Retinal pigment epithelial cell (primary cell): ENCODE measurements around the gene FCHSD2.
"Not testable (repeated sequence)": the region's sequence is repeated elsewhere in the genome, so short reads cannot be mapped to it uniquely, and the experiment has no call there.

Experiments
- DNase-seq: peaks from one replicate; pipeline ENCODE4 v3.0.0-alpha.2; 2010; ENCODE audit warnings: low read depth
- H3K4me3 ChIP-seq: 2 replicates; pipeline ENCODE4 v1.5.1; 2011; ENCODE audit warnings: mild to moderate bottlenecking, low read length, control low read depth, moderate library complexity
- TF ChIP-seq, protein P1 (sequence below): conservative IDR thresholded peaks from 2 replicates; pipeline ENCODE4 v1.5.1; 2011; ENCODE audit warnings: low read depth, low read length, control low read depth, inconsistent platforms

The FCHSD2 gene

DNA sequence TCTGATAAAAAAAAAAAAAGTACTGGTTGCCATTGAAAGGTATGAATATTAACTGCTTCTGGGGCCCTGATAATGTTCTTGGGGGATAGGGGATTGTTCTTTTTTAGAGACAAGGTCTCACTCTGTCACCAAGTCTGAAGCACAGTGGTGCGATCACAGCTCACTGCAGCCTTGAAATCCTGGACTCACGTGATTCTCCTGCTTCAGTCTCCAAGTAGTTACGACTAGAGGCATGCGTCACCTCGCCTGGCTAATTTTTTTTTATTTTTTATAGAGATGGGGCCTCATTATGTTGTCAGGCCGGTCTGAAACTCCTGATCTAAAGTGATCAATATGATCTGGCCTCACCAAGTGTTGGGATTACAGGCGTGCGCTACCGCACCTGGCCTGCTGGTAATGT is 63.5 kb downstream of the FCHSD2 start:
- TF ChIP-seq, protein P1, sequence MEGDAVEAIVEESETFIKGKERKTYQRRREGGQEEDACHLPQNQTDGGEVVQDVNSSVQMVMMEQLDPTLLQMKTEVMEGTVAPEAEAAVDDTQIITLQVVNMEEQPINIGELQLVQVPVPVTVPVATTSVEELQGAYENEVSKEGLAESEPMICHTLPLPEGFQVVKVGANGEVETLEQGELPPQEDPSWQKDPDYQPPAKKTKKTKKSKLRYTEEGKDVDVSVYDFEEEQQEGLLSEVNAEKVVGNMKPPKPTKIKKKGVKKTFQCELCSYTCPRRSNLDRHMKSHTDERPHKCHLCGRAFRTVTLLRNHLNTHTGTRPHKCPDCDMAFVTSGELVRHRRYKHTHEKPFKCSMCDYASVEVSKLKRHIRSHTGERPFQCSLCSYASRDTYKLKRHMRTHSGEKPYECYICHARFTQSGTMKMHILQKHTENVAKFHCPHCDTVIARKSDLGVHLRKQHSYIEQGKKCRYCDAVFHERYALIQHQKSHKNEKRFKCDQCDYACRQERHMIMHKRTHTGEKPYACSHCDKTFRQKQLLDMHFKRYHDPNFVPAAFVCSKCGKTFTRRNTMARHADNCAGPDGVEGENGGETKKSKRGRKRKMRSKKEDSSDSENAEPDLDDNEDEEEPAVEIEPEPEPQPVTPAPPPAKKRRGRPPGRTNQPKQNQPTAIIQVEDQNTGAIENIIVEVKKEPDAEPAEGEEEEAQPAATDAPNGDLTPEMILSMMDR: no peak
- DNase-seq: no peak
- H3K4me3 ChIP-seq: no peak overlapping the region

DNA sequence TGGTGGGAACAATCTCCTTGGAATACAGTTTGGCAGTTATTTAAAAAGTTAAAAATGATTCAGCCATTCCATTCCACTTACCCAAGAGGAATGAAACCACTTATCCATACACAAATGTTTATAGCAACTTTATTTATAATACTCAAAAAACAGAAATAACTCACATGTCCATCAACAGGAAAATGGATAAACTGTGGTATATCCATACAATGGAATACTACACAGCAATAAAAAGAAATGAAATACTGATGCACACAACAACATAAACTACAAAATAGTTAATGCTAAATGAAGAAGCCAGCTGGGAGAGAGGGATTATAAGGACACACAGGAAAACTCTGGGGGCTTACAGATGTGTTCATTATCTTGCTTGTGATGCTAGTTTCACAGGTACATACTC is 64.7 kb downstream of the FCHSD2 start:
- TF ChIP-seq, protein P1: no peak
- no peak overlapping the region for H3K4me3 ChIP-seq
- no peak for DNase-seq

DNA sequence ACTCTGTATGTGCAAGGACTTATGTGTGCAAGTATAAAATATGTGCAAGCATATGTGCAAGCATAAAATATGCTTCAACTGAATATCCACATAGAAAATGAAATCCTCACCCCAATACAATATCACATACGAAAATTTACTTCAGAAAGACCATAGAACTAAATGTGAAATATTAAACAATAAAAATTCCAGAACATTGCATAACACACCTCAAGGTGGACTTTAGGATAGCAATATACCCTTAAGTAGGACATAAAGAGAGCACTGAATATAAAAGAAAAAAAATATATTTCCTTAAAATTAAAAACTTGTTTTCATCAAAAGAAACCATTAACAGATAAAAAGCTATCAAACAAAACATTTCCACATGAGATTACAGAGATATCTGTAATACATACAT is 67.8 kb downstream of the FCHSD2 start:
- TF ChIP-seq, protein P1: no peak
- no peak overlapping the region for H3K4me3 ChIP-seq
- no peak for DNase-seq

DNA sequence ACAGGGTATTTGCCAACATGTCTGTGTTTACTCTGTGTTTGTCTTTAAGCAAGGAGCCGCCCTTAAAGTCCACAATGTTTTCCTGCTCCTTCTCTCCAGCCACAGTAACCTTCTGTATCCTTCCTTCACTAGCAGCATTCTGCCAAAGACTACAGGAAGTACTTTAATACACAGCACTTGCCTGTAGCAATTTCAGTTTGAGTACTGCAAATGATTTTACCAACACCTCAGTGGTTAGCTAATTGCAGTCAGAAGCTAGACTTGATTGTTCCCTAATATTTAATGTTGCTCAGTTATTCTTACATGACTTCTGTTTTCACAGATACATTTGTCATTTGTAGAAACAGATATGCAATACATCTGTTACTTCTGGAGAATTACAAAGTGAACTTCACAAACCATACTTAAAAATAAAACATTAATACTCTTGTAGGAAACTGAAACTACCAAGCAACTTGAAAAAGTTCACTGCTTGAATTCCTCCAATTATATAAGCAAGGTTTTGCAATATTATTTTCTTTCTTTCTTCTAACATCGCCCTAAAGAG is 69.1 kb downstream of the FCHSD2 start:
- no peak overlapping the region for H3K4me3 ChIP-seq
- TF ChIP-seq, protein P1: no peak
- no peak for DNase-seq

DNA sequence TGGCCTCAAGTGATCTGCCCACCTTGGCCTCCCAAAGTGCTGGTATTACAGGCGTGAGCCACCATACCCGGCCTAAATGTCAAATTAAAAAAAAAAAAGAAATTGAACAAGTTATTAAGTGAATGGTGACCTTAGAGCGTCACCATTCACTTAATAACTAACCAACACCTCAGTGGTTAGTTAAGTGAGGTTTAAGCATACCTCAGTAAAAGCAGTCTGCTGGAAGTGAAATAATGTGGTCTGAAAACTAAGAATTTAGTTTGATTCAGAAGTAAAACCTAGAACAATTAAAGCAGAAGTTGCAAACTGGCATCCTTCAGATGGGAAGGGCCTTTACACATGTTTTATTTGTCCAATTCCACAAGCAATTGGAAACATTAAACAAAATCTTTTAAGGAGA is 71.5 kb downstream of the FCHSD2 start:
- H3K4me3 ChIP-seq: no peak overlapping the region

DNA sequence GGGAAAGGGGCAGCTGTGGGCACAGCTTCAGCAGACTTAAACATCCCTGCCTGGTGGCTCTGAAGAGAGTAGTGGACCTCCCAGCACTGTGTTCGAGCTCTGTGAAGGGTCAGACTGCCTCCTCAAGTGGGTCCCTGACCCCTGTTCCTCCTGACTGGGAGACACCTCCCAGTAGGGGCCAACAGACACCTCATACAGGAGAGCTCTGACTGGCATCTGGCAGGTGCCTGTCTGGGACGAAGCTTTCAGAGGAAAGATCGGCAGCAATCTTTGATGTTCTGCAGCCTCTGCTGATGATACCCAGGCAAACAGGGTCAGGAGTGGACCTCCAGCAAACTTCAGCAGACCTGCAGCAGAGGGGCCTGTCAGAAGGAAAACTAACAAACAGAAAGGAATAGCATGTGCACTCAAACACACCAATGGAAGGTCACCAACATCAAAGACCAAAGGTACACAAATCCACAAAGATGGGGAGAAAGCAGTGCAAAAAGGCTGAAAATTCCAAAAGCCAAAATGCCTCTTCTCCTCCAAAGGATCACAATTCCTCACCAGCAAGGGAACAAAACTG is 80.2 kb downstream of the FCHSD2 start:
- not testable (repeated sequence) for DNase-seq

More for the DNA sequence above, 71.5 kb downstream of the FCHSD2 start:
- TF ChIP-seq, protein P1: no peak
- DNase-seq: no peak

DNA sequence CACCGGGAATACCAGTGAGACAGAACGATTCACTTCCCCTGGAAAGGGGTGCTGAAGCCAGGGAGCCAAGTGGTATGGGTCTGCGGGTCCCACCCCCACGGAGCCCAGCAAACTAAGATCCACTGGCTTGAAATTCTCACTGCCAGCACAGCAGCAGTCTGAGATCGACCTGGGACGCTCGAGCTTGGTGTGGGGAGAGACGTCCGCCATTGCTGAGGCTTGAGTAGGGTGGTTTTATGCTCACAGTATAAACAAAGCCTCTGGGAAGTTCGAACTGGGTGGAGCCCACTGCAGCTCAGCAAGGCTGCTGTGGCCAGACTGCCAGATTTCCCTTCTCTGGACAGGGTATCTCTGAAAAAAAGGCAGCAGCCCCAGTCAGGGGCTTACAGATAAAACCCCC is 80.7 kb downstream of the FCHSD2 start:
- DNase-seq, H3K4me3 ChIP-seq: not testable (repeated sequence)

More for the DNA sequence above, 80.2 kb downstream of the FCHSD2 start:
- H3K4me3 ChIP-seq: not testable (repeated sequence)

DNA sequence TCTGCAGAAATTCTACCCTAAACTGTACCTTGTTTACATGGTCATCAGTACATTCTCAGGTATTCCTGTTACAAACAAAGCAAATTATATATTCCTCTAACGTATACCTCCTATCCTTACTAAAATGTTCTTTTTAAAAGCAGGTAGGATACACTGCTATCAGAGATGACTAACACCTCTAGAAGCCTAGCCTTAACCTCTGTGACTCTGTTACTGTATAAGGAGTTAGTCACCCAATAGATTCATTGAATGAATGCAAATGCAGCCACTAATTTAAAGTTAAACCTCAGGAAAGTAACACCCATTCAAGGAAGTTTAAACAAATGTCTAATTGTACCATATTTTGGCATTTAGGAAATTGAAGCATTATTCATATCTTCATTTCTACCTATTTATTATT is 82.2 kb downstream of the FCHSD2 start:
- DNase-seq: no peak
- TF ChIP-seq, protein P1: no peak
- no peak overlapping the region for H3K4me3 ChIP-seq
